GM18498 (cell line): ENCODE results near the gene RBM3.

Experiments used
- ATAC-seq: cut with Tn5 transposase; IDR thresholded peaks from one replicate; pipeline ENCODE4 v1.9.1; 2021; ENCODE audit warnings: mild to moderate bottlenecking, moderate library complexity; ENCODE audit not compliant: unreplicated experiment

Gene RBM3

DNA sequence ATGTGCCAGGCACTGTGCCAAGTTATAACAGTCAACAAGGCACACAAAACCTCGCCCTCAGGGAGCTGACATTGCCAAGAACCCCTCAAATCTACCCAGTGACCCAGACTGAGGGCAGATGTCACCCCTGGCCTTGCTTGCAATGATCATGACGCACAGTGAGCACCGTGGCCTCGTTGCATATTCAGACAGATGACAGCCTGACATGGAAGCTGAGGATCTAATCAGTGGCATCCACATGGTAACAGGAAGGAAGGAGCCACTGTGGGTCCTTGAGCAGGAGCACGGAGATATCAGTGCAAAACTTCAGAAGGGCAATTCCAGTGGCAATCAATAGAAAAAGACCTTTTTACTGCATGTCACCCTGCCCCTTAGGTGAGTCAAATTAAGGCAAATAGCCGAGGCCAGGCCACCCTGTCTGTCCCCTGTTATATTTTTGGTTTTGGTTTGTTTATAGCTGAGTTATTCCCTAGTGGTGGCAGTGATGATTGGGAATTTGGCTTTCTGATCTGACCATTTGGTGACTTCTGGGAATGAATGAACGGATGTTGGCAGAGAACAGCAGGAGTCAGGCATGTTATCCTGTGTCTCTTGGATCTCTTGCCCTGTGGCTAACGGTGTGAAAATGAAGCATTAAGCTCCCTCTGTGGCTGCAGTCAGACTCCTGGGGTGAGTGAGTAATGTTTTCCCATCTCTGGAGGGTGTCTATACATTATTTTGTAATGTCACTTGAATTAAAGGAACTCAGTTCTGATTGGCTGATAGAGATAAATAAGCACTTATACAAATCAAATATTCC is 43.5 kb downstream of the RBM3 start:
- ATAC-seq, result no peak

DNA sequence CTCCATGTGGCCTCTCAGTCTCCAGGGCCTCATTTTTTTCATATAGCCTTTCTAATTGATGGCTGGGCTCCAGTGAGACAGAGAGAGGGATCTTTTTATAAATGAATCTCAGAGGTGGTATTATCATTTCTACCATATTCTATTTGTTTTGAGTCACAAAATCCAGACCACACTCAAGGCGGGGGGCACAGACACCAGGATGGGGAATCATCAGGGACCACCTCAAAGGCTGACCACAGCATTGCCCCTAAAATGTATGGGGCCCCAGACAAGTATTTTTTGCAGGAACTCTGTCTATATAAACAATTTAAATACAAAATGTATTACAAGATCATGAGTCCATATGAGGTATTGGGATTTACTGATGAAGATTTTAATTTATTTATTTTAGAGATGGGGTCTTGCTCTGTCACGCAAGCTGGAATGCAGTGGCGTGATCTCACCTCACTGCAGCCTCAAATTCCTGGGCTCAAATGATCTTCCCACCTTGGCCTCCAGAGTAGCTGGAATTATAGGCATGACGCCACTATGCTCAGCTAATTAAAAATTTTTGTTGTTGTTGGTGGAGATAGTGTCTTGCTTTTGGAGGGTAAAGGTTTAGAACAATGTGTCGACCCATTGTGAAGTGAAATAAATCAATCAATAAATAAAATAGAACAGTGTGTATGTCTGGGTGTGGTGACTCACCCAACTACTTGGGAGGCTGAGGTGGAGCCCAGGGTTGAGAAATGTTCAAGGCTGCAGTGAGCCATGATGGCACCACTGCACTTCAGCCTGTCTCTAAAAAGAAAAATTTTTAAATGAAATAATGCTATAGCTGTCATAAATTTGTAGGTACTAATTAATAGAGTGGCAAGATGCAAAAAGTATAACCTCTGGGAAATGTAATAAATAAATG is 52.4 kb downstream of the RBM3 start:
- no peak for ATAC-seq
